HL-60 (cell line): ENCODE data around the gene FBXO34.

Experiments used
- CTCF ChIP-seq: IDR thresholded peaks from one replicate; pipeline ENCODE4 v1.5.1; 2011; ENCODE audit warnings: low read length, control low read depth, inconsistent platforms; ENCODE audit not compliant: insufficient read depth
- POLR2AphosphoS5 ChIP-seq: IDR thresholded peaks from 2 replicates; pipeline ENCODE4 v1.6.1; 2012; ENCODE audit warnings: low read depth

GRCh38 chr14:55348766-55349453, 77.7 kb downstream of the FBXO34 start:
- TF ChIP-seq CTCF (no peak), POLR2AphosphoS5 (no peak)
